SK-N-DZ (cell line): ENCODE results near the gene PELI2.
A peak's percentile ranks its signal among the peaks of the same experiment; 100 is the strongest.

Experiments used
- DNase-seq: peaks from one replicate; pipeline ENCODE4 v3.0.0-alpha.2; 2015; ENCODE audit warnings: low spot score

The PELI2 gene

DNA sequence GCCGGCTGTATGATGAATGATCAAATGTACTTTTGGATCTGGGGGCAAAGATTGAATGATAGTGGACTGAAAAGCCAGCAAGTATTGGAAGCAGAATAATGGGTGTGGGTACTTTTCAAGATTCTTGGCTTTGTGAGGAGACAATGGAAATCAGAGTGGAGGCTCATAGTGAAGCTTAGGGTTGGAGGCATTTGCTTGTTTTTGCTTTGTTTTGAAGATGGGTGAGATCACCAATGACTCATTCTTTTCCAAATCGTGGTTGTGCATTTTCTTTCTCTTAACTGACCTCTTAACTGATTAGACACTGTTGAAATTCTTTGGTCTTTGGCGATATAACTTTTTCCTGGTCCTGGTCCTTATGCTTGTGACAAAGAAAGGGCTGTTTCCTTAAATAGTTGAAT, 54.4 kb downstream of the PELI2 start:
- DNase-seq, result no peak

DNA sequence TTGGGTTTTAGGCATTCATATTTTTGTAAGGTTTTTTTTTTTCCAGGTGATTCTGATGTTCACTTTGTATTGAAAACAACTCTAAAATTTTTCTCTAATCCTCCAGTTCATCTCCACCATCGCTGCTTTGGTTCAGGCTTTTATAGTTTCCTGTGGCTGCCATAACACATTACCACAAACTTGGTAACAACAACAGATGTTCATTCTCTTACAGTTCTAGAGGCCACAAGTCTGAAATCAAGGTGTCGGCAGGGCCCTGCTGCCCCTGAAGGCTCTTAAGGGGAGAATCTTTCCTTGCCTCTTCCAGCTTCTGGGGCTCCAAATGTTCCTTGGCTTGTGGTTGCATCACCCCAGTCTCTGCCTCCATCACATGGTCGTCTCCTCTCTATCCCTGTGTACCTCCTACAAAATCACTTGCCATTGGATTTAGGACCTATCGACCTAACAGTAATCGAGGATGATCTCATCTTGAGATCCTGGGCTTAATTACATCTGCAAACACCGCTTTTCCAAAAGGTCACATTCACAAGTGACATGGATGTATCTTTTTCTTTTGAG, 55.2 kb downstream of the PELI2 start:
- no peak for DNase-seq

DNA sequence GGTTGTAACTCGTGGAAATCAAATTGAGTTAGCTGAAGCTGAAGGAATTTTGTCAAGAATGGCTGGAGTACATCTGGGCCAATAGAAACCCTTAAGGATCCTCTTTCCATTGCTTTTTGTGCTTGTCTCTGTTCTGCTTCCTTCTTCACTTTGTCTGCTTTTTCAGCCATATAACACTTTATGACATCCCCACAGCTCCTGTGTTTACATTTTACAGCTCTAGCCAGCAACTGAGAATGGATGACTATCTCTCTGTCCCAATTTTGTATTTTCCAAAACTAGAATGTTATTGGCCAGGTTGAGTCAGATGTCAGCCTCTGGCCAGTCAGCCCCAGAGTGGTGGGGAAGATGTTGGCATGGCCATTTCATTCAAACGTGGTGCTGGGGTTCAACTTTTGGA, 57.6 kb downstream of the PELI2 start:
- DNase-seq, result no peak

DNA sequence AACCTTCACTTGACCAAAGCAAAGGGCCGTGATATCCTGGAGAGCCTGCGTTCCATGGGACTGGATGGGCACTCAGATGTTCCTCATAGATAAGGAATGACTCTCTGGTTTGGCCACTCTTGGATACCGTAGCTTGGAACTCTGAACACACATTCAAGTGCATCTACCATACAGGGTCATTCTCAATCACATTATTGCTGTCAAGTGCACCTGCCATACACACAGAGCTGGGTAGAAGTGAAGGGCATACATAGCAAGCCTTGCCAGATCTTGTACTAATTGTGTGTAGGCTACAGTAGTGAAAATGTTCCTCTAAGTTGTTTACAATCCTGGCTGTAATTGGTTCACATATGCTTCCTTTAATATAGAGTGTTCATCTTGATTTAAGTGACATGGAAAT, 58.3 kb downstream of the PELI2 start:
- DNase-seq, result no peak

DNA sequence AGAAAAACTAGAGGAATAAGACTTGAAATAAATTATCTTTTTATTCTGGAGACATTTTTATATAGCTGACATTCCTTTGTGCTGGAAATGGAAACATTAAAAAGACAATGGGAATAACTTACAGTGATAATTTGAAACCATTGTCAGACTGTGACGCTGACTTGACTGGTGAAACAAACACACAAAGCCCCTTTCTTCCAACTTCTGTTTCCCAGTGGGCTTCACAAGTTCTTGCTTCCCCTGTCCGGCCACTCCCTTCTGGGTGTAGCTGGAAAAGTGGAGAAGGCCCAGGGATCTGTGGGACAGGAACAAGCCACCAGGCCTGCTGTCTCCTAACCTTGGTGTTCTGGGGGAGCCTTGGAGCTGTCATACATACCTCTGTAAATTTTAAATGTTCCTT, 58.8 kb downstream of the PELI2 start:
- no peak for DNase-seq

DNA sequence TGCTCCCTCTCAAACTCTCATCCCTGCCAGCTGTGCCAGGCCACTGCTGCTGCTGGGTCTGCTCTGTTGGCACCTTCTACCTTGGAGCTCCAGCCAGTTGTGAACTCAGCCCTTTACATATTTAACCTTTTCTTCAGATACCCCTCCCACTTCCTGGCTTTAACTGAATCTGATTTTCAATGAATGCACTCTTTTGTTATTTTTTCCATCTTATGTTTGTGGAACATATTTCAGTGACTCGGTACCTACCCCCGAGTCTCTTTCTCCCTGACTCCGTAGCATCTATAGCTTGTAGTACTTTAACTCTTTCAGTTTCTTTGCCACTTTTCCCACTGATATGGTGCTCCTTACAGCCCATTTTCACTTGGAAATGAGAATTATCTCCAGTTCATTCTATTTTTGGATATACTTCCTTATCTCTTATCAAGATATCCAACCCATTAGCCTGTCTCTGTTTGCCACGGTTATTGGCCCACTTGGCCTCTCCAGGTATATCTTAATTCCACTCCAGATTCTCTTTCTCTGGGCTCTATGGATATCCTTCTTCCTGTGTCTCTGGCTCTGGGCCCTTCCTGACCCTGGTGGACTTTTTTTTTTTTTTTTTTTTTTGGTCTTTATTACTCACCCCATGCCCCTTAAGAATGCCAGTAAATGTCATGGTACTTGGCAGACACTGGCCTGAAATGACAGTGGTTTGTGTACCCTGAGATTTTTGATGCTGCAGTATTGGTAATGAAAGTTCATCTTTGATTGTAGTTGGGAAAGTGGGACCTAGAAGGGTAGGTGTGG, 62.7 kb downstream of the PELI2 start:
- no peak for DNase-seq

DNA sequence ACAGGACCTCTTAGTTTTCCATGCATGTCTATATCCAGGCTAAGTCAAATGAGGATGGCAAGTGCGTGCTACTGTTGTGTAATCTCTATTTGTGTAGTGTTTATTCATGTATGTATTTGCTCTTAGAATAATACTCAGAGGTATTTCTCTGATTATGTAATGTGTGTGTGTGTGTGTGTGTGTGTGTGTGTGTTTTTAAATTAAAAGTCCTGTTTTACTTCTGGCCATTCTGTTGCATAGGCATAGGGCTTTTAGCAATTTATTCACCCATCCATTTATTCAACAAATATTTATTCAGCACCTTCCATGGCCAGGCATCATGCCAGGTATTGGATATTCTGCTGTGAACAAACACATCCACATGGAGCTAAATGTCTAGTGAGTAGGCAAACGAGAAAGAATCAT, 63.5 kb downstream of the PELI2 start:
- no peak for DNase-seq

DNA sequence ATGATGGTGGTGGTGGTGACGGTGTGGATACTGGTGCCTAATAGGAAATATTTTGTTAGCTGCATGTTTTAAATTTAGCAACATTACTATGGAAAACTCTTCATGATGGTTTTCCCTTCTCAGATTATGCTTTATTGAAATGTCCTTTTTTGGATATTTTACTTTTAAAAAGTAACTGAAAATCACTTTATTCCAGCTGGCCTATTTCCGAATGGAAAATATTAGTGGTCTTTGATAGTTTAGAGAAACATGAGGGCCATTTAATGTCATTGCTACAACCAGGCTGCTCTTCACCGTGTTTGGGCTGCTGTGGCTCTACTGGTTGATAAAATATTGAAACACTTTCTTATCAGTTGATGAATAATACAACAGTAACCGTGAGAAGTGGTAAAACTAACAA, 64.2 kb downstream of the PELI2 start:
- no peak for DNase-seq

DNA sequence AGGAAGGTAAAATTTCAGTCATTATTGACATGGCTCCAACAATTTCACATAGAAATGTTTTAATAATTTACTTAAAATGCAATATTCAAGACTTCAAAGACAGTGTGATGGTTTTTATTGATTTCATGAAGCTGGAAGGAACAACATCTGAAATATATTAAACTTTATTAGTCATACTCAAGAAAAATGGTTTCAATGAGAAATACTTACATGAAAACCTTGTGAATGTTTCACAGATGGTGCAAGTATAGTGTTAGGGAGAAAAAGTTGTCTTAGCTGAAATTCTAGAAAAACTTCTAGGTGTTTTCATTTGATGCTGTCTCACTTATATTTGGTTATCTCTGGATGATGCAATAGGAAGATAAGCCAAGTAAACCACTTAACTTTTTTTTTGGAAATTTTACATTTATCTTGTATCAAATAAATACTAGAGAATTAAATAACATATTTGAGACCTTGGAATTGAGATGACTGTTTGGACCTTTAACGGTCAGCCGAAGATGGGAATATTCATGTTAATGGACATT, 65.5 kb downstream of the PELI2 start:
- no peak for DNase-seq

DNA sequence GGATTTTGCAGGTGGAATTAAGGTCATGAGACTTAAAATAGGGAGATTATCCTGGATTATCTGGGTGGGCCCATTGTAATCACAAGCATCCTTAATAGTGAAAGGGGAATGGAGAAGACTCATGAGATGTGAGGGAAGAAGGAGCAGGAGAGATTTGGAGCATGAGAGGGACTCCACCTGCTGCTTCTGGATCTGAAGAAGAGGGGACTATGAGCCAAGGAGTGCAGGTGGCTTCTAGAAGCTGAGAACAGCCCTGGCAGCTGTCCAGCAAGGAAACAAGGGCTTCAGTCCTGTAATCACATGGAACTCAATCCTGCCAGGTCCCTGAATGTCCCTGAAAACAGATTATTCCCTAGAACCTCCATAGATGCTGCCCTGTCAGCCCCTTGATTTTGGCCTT, 67.8 kb downstream of the PELI2 start:
- peak; percentile 21 for DNase-seq

DNA sequence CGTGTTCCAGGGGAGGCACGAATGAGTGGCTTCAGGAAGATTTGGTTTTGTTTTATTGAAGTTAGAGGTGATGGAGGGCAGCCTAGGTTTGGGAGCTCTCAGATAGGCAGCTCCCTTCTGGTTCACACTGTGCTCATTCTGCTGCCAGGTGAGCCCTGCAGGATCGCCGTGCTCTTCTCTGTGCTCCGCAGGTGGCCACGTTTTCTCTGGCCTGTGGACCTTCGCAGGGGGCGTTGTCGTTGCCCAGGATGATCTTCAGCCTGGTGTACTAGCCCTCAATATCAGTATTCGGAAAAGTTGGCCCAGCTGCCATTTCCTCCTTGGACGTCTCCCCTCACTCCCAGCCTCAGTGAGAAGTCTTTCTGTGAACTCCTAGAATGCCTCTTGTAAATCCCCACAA, 69.5 kb downstream of the PELI2 start:
- no peak for DNase-seq

DNA sequence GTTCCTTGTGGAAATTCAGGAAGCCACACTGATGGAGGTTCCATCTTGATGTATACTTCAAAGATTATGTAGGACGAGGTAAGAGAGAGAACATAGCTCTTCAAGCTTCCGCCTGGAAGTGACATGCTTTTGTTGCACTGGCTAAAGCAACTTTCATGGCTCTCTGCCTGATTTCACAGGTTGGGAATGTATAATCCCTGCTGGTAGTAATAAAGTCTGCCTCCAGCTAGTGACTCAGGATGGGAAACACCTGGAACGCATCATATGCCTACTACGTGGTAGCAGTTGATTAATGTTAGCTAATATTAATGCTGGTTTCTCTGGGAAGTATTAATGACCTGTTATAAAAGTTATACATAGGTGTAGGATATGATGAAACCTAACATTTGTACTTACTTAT, 71.1 kb downstream of the PELI2 start:
- no peak for DNase-seq

DNA sequence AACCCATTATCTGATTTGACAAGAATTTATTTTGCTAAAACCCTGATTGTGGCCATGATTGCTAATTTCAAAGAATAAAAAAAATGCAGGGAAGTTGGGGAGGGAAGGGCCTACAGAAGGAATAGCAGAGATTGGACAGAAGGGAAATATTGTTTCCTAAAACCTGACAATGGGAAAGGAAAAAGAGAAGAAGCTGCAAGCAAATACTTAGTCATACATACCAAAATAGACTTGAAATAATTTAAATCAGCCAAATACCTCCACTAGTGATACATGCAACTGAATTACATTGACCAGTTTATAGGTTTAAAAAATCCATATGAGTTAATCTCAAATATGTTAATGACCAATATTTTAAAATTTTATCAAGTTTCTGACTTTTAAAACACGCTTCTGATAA, 75.1 kb downstream of the PELI2 start:
- DNase-seq, result no peak

DNA sequence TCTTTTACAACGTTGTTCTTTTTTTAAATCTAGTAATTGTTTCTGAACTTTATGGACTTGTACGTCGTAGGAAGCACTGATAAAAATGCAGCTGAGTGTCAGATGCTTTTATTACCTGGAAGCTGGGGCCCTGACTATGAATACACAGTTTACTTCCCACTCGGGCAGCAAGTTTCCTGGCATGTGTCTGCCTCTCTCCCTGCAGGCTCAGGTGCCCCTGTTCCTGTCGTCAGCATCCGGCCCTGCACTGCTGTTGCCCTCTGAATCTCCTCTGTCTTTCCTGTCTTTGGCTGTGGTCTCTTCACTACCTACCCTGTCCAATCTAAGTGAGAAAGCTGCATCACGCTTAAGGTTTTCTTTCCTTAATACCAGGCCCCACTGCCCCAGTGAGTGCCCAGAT, 75.8 kb downstream of the PELI2 start:
- DNase-seq, result no peak

DNA sequence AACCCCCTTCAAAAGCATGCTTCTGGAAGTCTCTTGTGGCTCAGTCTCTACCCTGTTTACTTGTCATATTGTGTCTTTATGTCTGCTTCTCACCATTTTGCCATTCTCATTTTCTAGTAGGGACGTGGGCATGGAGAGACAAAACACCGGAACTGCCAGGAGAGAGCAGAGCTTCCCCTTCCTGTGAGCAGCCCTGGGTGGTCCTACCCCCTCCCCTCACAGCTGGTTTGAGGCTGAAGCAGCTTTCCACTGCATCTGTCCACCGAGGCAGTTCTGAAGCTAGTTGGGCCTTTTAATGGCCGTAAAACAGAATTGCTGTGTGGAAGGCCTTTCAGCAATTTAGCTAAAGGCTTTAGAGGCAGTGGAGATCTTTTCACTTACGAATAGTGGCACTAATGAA, 77.0 kb downstream of the PELI2 start:
- DNase-seq, result no peak

DNA sequence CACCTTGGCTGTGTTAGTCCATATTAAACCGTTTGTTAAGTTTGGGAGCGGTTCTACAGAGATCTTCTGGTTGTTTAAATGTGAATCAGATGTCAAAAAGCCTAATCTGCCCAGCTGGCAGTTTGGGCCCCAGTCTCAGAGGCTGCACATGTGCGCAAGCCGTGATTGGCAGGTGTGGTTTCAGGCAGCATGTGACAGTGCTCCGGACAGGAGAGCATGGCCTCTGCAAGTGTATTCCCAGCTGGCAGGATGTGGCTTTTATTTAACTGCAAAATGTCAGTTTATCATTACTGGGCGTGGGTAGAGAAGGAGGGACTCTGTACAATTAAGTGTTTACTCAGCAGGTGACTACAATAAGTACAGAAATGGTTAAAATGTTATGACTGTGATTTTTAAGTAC, 77.5 kb downstream of the PELI2 start:
- no peak for DNase-seq

DNA sequence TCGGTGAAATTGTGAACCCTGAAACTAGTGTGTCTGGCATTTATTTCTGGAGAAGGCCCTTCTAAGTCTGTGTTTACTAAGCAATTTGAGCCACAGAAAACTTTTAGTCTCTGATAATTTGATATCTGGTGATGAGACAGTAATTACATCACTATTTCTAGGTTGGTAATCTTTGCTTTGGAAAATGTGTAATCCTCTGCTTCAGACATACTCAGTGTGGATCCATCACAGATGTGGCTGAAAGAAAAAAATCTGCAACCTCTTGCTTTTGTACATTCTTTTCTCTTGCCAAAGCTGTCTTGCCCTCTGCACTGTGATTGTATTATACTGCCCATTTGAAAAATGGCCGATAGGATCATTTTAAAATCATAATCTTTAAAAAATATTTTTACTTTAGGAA, 78.1 kb downstream of the PELI2 start:
- no peak for DNase-seq

DNA sequence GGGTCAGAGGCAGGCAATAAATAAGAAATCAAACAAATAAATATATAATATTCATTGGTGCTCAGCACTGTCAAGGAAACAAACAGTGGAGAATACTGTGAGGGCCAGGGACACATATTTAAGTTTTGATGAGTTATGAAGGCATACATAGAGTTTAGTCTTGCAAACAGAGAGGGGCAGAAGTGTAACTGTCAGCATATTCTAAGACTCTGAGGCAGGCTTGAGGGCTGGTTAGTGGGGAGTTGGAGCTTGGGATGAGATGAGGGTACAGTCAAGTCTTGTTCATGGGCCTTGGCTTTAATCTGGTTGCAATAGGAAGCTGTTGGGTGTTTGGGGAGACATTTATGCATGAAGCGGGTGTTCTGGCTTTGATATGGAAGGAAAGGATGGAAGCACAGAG, 78.9 kb downstream of the PELI2 start:
- no peak for DNase-seq

DNA sequence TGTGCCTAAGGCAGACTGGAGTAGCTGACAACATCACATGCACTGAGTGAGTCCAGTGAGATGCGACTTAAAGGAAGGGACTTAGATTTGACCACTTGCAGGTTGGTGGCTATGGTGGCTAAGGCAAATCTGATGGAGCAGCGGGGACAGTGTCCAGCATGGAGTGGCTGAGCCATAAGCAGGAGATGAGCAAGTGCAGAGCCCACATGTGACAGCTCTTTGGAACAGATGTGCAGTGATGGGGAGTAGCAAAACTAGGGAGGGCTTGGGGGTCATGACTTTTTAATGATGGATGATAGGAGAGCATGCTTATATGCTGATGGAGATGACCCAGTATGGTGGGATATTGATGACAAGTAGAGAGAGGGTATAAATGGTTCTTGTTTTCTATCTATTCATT, 80.2 kb downstream of the PELI2 start:
- peak; percentile 52 for DNase-seq

DNA sequence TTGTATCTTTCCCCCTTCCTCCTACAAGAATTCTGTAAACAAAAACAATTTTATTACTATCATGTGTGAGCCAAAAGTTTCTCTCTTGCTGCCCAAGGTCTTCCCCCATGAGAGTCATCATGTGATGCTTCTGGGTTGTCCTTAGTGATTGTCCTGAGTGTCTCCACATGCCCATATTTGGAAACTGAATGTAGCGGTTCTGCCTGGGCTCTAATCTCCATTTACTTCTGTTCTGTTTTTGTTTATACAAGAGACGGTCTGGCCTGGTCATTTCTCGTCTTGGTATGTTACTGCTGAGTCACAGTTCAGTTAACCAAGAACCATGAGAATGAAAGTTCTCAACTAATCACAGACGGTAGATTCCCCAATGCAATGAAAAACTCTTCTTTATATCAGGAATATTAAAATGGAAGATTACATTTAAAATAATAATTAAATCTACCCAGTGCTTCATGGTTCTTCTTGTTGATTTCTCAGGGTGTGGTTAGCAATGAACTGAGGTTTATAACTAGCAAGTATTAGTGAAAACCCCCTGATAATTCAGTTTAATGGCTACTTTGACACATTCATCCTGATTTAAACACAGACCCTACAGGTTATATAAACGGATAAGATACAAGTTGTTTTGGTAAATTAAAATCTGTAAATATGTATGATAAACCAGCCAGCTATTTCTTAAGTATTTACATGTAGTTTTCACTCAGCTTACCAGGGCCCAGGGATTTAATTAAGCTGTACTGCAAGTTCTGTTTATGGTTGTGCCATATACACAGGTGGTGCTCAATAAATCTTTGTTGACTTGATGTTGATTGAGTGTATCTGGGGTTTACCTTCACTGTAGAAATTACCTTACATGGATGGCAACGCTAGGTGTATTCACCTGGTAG, 81.1 kb downstream of the PELI2 start:
- peak; percentile 75 for DNase-seq

DNA sequence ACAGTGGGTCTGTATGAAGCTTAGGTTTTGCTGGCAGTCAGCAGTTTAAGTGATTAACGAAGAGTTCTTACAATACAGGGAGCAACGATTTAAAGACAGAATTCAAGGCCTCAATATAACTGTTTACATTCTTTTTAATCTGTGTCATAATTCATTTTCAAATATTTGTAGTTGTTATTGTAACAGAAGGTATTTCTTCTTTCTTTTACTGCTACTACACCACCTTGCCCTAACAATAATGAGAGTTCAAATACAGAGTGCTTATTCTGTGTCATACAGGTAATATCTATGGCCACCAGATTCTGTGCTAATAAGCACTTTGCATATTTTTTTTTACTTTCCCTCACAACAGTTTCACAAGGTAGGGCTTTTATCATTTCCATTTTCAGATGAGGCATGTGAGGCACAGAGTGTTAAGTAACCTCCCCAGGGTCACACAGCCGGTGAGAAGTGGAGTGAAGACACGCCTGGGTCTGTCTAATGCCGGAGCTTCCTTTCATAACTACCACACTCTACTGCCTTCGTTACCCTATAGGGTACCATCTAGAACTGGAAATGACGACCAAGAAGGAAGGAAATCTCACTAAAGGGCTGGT, 81.9 kb downstream of the PELI2 start:
- no peak for DNase-seq

DNA sequence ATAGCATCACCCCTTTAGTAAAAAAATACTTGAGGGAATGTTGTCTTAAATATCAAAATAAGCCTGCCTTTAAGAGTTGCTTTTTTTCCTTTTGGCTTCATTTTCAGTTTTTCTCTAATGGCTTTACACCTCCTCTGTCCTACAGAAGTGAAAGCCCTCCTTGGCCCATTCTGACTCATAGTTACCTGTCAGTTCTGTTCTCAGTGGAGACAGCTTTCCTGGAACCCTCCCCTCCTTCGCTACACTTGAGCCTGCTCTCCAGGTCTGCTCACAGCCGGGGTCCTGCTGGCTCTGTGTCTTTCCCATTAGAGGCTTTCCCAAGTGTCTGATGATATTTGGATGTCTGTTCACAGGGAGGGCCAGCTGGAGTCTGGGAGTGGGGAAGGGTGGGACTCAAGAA, 84.0 kb downstream of the PELI2 start:
- peak; percentile 43 for DNase-seq
